Spleen (tissue), 7 donors: Measurements from ENCODE around the gene ACR.
"Not testable (repeated sequence)": the region's sequence is repeated elsewhere in the genome, so short reads cannot be mapped to it uniquely, and the experiment has no call there.

Source experiments
- POLR2A ChIP-seq, 3 donors: fragments of 450-650 bp; IDR thresholded peaks; one replicate each; pipeline ENCODE4 v1.5.1; 2017; ENCODE audit warnings: antibody characterized with exemption in 3 of 3, mild to moderate bottlenecking in 1 of 3
- POLR2AphosphoS5 ChIP-seq, 3 donors: sonication (generic); formaldehyde crosslinking; IDR thresholded peaks; one replicate each; pipeline ENCODE4 v1.5.1; 2017; ENCODE audit warnings: antibody characterized with exemption in 3 of 3
- TF ChIP-seq, protein P1 (sequence below), 11 experiments: fragments of 200-600 bp in 7 of 11; fragments of 450-650 bp in 4 of 11; sonication (generic) in 4 of 11; IDR thresholded peaks in 8 of 11; conservative IDR thresholded peaks in 3 of 11; 1 replicate in 7 of 11; 2 replicates in 4 of 11; pipeline versions ENCODE4 v1.4.0 to v1.8.0; 2016 to 2021; ENCODE audit warnings: antibody characterized with exemption in 11 of 11, inconsistent platforms in 4 of 11, mild to moderate bottlenecking in 1 of 11
- donor health status: DM: no; HTN: no; CAD: no; lungs with moderate emphysema.
- donor health status: DM: no; HTN: no; CAD: no.
- donor health status: DM: no; HTN: no; CAD: no.

- TF ChIP-seq, protein P1, sequence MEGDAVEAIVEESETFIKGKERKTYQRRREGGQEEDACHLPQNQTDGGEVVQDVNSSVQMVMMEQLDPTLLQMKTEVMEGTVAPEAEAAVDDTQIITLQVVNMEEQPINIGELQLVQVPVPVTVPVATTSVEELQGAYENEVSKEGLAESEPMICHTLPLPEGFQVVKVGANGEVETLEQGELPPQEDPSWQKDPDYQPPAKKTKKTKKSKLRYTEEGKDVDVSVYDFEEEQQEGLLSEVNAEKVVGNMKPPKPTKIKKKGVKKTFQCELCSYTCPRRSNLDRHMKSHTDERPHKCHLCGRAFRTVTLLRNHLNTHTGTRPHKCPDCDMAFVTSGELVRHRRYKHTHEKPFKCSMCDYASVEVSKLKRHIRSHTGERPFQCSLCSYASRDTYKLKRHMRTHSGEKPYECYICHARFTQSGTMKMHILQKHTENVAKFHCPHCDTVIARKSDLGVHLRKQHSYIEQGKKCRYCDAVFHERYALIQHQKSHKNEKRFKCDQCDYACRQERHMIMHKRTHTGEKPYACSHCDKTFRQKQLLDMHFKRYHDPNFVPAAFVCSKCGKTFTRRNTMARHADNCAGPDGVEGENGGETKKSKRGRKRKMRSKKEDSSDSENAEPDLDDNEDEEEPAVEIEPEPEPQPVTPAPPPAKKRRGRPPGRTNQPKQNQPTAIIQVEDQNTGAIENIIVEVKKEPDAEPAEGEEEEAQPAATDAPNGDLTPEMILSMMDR (IDR thresholded peaks at IDR 0.05 in 8 of 11, conservative IDR thresholded peaks at IDR 0.05 in 3 of 11) = not testable (repeated sequence)
- not testable (repeated sequence) for TF ChIP-seq POLR2A, POLR2AphosphoS5 (IDR thresholded peaks at IDR 0.05)
Measured at GRCh38 chr22:50782253-50782652, 44.2 kb downstream of the ACR start.
